Ascending aorta (tissue), 2 donors: ENCODE results near the gene OGFOD2. TPM values are rescaled to one million over a fixed set of nuclear protein-coding genes. Genes with fewer than 3 reads are reported as not detected.

Source experiments
- DNase-seq, 2 donors: peaks; one replicate each; pipeline ENCODE4 v3.0.0-alpha.2; 2019; ENCODE audit warnings: low spot score in 2 of 2
- H3K27ac ChIP-seq, 2 donors: fragments of 200-600 bp; sonication (generic); one replicate each; pipeline ENCODE4 v1.5.1; 2016 to 2017; ENCODE audit warnings: mild to moderate bottlenecking in 1 of 2
- H3K27me3 ChIP-seq: fragments of 200-600 bp; sonication (generic); one replicate; pipeline ENCODE4 v1.5.1; 2017
- H3K36me3 ChIP-seq, 2 donors: fragments of 200-600 bp; sonication (generic); one replicate each; pipeline ENCODE4 v1.5.1; 2016
- H3K4me1 ChIP-seq, 2 donors: fragments of 200-600 bp; sonication (generic); one replicate each; pipeline ENCODE4 v1.5.1; 2016 to 2017; ENCODE audit warnings: mild to moderate bottlenecking in 1 of 2
- H3K4me3 ChIP-seq, 2 donors: fragments of 200-600 bp; sonication (generic); one replicate each; pipeline ENCODE4 v1.5.1; 2016 to 2017; ENCODE audit warnings: mild to moderate bottlenecking in 1 of 2
- H3K9me3 ChIP-seq, 2 donors: fragments of 200-600 bp; sonication (generic); one replicate each; pipeline ENCODE4 v1.5.1; 2016
- CTCF ChIP-seq, 3 experiments: fragments of 200-600 bp in 2 of 3; fragments of 450-650 bp in 1 of 3; sonication (generic) in 2 of 3; IDR thresholded peaks; one replicate each; pipeline ENCODE4 v1.5.1; 2016 to 2019; ENCODE audit warnings: antibody characterized with exemption in 3 of 3, mild to moderate bottlenecking in 1 of 3, moderate library complexity in 1 of 3
- intact Hi-C: fragments of 100-400 bp; cut with DNase I; formaldehyde crosslinking; loops from one replicate; pipeline ENCODE4 v1.15.1; 2023
- total RNA-seq: library from RNA; depleted of rRNA; stranded (reverse); fragments of >200 nt; gene quantifications from one replicate; pipeline ENCODE4 v1.1.0, GENCODE V29; 2016

The OGFOD2 gene
- total RNA-seq, 1 donor from 2014 or later: 19.6 TPM

GRCh38 chr12:122989874-122990419 is 14.9 kb downstream of the OGFOD2 start:
- DNase-seq: no peak
- no peaks in the 10 kb centered on the region for H3K9me3 ChIP-seq
- H3K36me3 ChIP-seq: peaks cover 24 to 28% of the 10 kb centered on the region in 2 donors
- no peak overlapping the region for H3K4me3 ChIP-seq
- H3K4me1 ChIP-seq: peaks cover 0 to 5% of the 10 kb centered on the region in 2 donors
- H3K27ac ChIP-seq: no peak overlapping the region
- intact Hi-C loops: no loop called here
- no peak for TF ChIP-seq CTCF (IDR thresholded peaks at IDR 0.05)
- H3K27me3 ChIP-seq: no peaks in the 10 kb centered on the region

- peaks cover 24 to 28% of the 10 kb centered on the region in 2 donors for H3K36me3 ChIP-seq
- no peak overlapping the region for H3K4me3 ChIP-seq
- H3K9me3 ChIP-seq: no peaks in the 10 kb centered on the region
- TF ChIP-seq CTCF (IDR thresholded peaks at IDR 0.05): no peak
- intact Hi-C loops: no loop called here
- no peak overlapping the region for H3K27ac ChIP-seq
- no peaks in the 10 kb centered on the region for H3K27me3 ChIP-seq
- no peaks in the 10 kb centered on the region for H3K4me1 ChIP-seq
- DNase-seq: no peak
Measured at GRCh38 chr12:122990561-122990960, 15.5 kb downstream of the OGFOD2 start.

- H3K4me3 ChIP-seq: no peak overlapping the region
- intact Hi-C loops: no loop called here
- no peak for TF ChIP-seq CTCF (IDR thresholded peaks at IDR 0.05)
- DNase-seq: no peak
- H3K4me1 ChIP-seq: no peaks in the 10 kb centered on the region
- H3K27me3 ChIP-seq: no peaks in the 10 kb centered on the region
- H3K36me3 ChIP-seq: peaks cover 20 to 25% of the 10 kb centered on the region in 2 donors
- H3K9me3 ChIP-seq: no peaks in the 10 kb centered on the region
- no peak overlapping the region for H3K27ac ChIP-seq
Measured at GRCh38 chr12:122990961-122991622, 16.0 kb downstream of the OGFOD2 start.

- no peak for TF ChIP-seq CTCF (IDR thresholded peaks at IDR 0.05)
- no peaks in the 10 kb centered on the region for H3K27me3 ChIP-seq
- DNase-seq: no peak
- no peak overlapping the region for H3K27ac ChIP-seq
- H3K36me3 ChIP-seq: peaks cover 18 to 19% of the 10 kb centered on the region in 2 donors
- H3K4me3 ChIP-seq: no peak overlapping the region
- no peaks in the 10 kb centered on the region for H3K9me3 ChIP-seq
- H3K4me1 ChIP-seq: no peaks in the 10 kb centered on the region
- intact Hi-C loops: no loop called here
Measured at GRCh38 chr12:122991623-122992275, 16.7 kb downstream of the OGFOD2 start.

GRCh38 chr12:122992386-122992785 is 17.3 kb downstream of the OGFOD2 start:
- Histone ChIP-seq H3K9me3 (no peaks in the 10 kb centered on the region), H3K4me1 (no peaks in the 10 kb centered on the region), H3K27me3 (no peaks in the 10 kb centered on the region), H3K36me3 (peaks cover 16 to 19% of the 10 kb centered on the region in 2 donors), H3K4me3 (no peak overlapping the region), H3K27ac (no peak overlapping the region)
- DNase-seq: no peak
- no peak for TF ChIP-seq CTCF (IDR thresholded peaks at IDR 0.05)
- intact Hi-C loops: no loop called here
